BJ (cell line): ENCODE data around the gene GSE1. TPM values are rescaled to one million over a fixed set of nuclear protein-coding genes. Genes with fewer than 3 reads are reported as not detected.

Source experiments
- CTCF ChIA-PET: fragments of 350-600 bp; formaldehyde crosslinking; extraction: SDS; loops from one replicate; lab custom pipeline; 2021; ENCODE audit warnings: antibody characterized with exemption, inconsistent platforms; lab: Yijun Ruan, JAX
- POLR2A ChIA-PET: fragments of 300-600 bp; sonication (Branson Sonifier 250); formaldehyde crosslinking; extraction: SDS; loops from one replicate; lab custom pipeline; 2021; ENCODE audit warnings: antibody characterized with exemption; lab: Charles Lee
- DNase-seq: peaks from one replicate; pipeline ENCODE4 v3.0.0-alpha.2; 2011; ENCODE audit warnings: low read depth
- H3K27me3 ChIP-seq: 2 replicates; pipeline ENCODE4 v1.6.0; 2011; ENCODE audit warnings: low read length; ENCODE audit not compliant: control insufficient read depth, insufficient read depth
- H3K36me3 ChIP-seq: 2 replicates; pipeline ENCODE4 v1.5.1; 2011; ENCODE audit warnings: low read length; ENCODE audit not compliant: control insufficient read depth, insufficient read depth
- H3K4me3 ChIP-seq: 2 replicates; pipeline ENCODE4 v1.5.1; 2011; ENCODE audit warnings: low read depth, mild to moderate bottlenecking, control low read depth, low read length
- CTCF ChIP-seq: IDR thresholded peaks from 2 replicates; pipeline ENCODE4 v1.5.1; 2011; ENCODE audit warnings: low read depth, mild to moderate bottlenecking, control low read depth, inconsistent platforms, low read length, moderate library complexity; ENCODE audit not compliant: insufficient read depth
- polyA plus RNA-seq: library from polyadenylated mRNA; depleted of rRNA; stranded (reverse); fragments of >200 nt; gene quantifications from 2 replicates; pipeline ENCODE4 v1.2.3, GENCODE V29; 2011

Gene GSE1
- polyA plus RNA-seq, 1 experiment, result 16.2 TPM

- TF ChIP-seq CTCF, result no peak
- POLR2A ChIA-PET, result no interaction called here
- peaks cover 67% of the 10 kb centered on the region for H3K36me3 ChIP-seq
- H3K4me3 ChIP-seq, result no peak overlapping the region
- H3K27me3 ChIP-seq, result no peaks in the 10 kb centered on the region
- CTCF ChIA-PET, result interaction anchor here (0.6 to 2.5 kb wide), 7 partner anchors 9 to 58 kb away, joined by 3 to 17 read pairs (median 4); no protein-coding TSS in a partner anchor
- DNase-seq, result no peak
Measured at GRCh38 chr16:85659336-85659735, 46.2 kb downstream of the GSE1 start.

- TF ChIP-seq CTCF, result peak; percentile 93
- DNase-seq, result no peak
- ChIA-PET CTCF (interaction anchor here (0.6 to 2.5 kb wide), 5 partner anchors 14 to 58 kb away, joined by 3 to 17 read pairs (median 4); no protein-coding TSS in a partner anchor), POLR2A (no interaction called here)
- H3K36me3 ChIP-seq, result peaks cover 68% of the 10 kb centered on the region
- H3K27me3 ChIP-seq, result no peaks in the 10 kb centered on the region
- H3K4me3 ChIP-seq, result no peak overlapping the region
Measured at GRCh38 chr16:85659805-85660511, 46.8 kb downstream of the GSE1 start.

GRCh38 chr16:85660843-85661739, 48.0 kb downstream of the GSE1 start:
- ChIA-PET POLR2A (no interaction called here), CTCF (interaction anchor here (0.7 to 2.5 kb wide), 2 partner anchors 13 to 55 kb away, joined by 4 to 17 read pairs; no protein-coding TSS in a partner anchor)
- Histone ChIP-seq H3K4me3 (no peak overlapping the region), H3K36me3 (peaks cover 68% of the 10 kb centered on the region), H3K27me3 (no peaks in the 10 kb centered on the region)
- no peak for DNase-seq
- no peak for TF ChIP-seq CTCF

GRCh38 chr16:85661740-85662481, 48.8 kb downstream of the GSE1 start:
- ChIA-PET CTCF (no interaction called here), POLR2A (no interaction called here)
- DNase-seq, result no peak
- no peak for TF ChIP-seq CTCF
- H3K27me3 ChIP-seq, result no peaks in the 10 kb centered on the region
- no peak overlapping the region for H3K4me3 ChIP-seq
- H3K36me3 ChIP-seq, result peaks cover 69% of the 10 kb centered on the region

- CTCF ChIA-PET, result no interaction called here
- H3K4me3 ChIP-seq, result no peak overlapping the region
- TF ChIP-seq CTCF, result no peak
- no peaks in the 10 kb centered on the region for H3K27me3 ChIP-seq
- POLR2A ChIA-PET, result no interaction called here
- peaks cover 68% of the 10 kb centered on the region for H3K36me3 ChIP-seq
- DNase-seq, result no peak
Measured at GRCh38 chr16:85662482-85662812, 49.3 kb downstream of the GSE1 start.
